DOHH2 (cell line): Measurements from ENCODE around the gene KIF1B.
"Not testable (repeated sequence)": the region's sequence is repeated elsewhere in the genome, so short reads cannot be mapped to it uniquely, and the experiment has no call there.

Experiments
- EZH2phosphoT487 ChIP-seq: fragments of 200-600 bp; sonication (generic); IDR thresholded peaks from 2 replicates; pipeline ENCODE4 v1.6.1; 2017; ENCODE audit warnings: borderline replicate concordance, mild to moderate bottlenecking, antibody characterized with exemption, low read length, moderate library complexity, mixed read lengths
- TF ChIP-seq, protein P1 (sequence below): fragments of 200-600 bp; sonication (generic); IDR thresholded peaks from one replicate; pipeline ENCODE4 v1.5.1; 2014; ENCODE audit warnings: antibody characterized with exemption, mild to moderate bottlenecking, low read depth, low read length; ENCODE audit not compliant: poor library complexity, severe bottlenecking

DNA sequence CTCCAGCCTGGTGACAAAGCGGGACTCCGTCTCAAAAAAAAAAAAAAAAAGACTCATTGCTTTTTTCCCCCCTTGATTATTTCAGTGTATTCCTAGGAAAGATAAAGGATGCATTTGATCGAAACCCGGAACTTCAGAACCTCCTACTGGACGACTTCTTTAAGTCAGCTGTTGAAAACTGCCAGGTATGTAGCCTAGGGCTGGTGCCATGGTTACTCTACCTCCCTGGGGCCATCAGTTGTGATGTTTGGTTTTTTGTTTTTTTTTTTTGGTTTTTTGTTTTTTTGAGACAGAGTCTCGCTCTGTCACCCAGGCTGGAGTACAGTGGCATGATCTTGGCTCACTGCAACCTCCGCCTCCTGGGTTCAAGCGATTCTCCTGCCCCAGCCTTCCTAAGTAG is 208.4 kb downstream of the KIF1B start:
- TF ChIP-seq, protein P1, sequence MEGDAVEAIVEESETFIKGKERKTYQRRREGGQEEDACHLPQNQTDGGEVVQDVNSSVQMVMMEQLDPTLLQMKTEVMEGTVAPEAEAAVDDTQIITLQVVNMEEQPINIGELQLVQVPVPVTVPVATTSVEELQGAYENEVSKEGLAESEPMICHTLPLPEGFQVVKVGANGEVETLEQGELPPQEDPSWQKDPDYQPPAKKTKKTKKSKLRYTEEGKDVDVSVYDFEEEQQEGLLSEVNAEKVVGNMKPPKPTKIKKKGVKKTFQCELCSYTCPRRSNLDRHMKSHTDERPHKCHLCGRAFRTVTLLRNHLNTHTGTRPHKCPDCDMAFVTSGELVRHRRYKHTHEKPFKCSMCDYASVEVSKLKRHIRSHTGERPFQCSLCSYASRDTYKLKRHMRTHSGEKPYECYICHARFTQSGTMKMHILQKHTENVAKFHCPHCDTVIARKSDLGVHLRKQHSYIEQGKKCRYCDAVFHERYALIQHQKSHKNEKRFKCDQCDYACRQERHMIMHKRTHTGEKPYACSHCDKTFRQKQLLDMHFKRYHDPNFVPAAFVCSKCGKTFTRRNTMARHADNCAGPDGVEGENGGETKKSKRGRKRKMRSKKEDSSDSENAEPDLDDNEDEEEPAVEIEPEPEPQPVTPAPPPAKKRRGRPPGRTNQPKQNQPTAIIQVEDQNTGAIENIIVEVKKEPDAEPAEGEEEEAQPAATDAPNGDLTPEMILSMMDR, result not testable (repeated sequence)
- not testable (repeated sequence) for TF ChIP-seq EZH2phosphoT487
